ENCODE data around the gene RUNX1.
"Not testable (repeated sequence)": the region's sequence is repeated elsewhere in the genome, so short reads cannot be mapped to it uniquely, and the experiment has no call there.

The RUNX1 gene

GRCh38 chr21:35014302-35015041 is 34.6 kb downstream of the RUNX1 start:
- DNase-seq = no peak

GRCh38 chr21:35011681-35012080 is 37.4 kb downstream of the RUNX1 start:
- no peak for DNase-seq

GRCh38 chr21:35010447-35010846 is 38.7 kb downstream of the RUNX1 start:
- DNase-seq = no peak

- no peak for DNase-seq
Measured at GRCh38 chr21:35007348-35007747, 41.8 kb downstream of the RUNX1 start.

- DNase-seq = no peak
Measured at GRCh38 chr21:35006771-35007170, 42.3 kb downstream of the RUNX1 start.

GRCh38 chr21:35006248-35006647 is 42.9 kb downstream of the RUNX1 start:
- DNase-seq = no peak

- no peak for DNase-seq
Measured at GRCh38 chr21:35005560-35006224, 43.4 kb downstream of the RUNX1 start.

GRCh38 chr21:35005077-35005476 is 44.0 kb downstream of the RUNX1 start:
- DNase-seq = no peak

GRCh38 chr21:35004314-35004713 is 44.8 kb downstream of the RUNX1 start:
- DNase-seq = no peak

- no peak for DNase-seq
Measured at GRCh38 chr21:35002879-35003722, 46.0 kb downstream of the RUNX1 start.

- DNase-seq = no peak
Measured at GRCh38 chr21:34999397-34999941, 49.6 kb downstream of the RUNX1 start.

GRCh38 chr21:34998176-34998575 is 50.9 kb downstream of the RUNX1 start:
- no peak for DNase-seq

GRCh38 chr21:34997294-34997693 is 51.8 kb downstream of the RUNX1 start:
- no peak for DNase-seq

- no peak for DNase-seq
Measured at GRCh38 chr21:34996304-34997101, 52.6 kb downstream of the RUNX1 start.

- DNase-seq = no peak
Measured at GRCh38 chr21:34995979-34996303, 53.2 kb downstream of the RUNX1 start.

- no peak for DNase-seq
Measured at GRCh38 chr21:34994766-34995631, 54.1 kb downstream of the RUNX1 start.

- not testable (repeated sequence) for DNase-seq
Measured at GRCh38 chr21:34993521-34993921, 55.6 kb downstream of the RUNX1 start.

GRCh38 chr21:34992736-34993398 is 56.2 kb downstream of the RUNX1 start:
- no peak for DNase-seq

- no peak for DNase-seq
Measured at GRCh38 chr21:34992180-34992579, 56.9 kb downstream of the RUNX1 start.

- DNase-seq = no peak
Measured at GRCh38 chr21:34991366-34991957, 57.6 kb downstream of the RUNX1 start.

- DNase-seq = no peak
Measured at GRCh38 chr21:34990842-34991241, 58.3 kb downstream of the RUNX1 start.
